K562 (cell line): Measurements from ENCODE around the gene PDE4D. TPM values are rescaled to one million over a fixed set of nuclear protein-coding genes. Genes with fewer than 3 reads are reported as not detected.

Experiments used
- ATAC-seq: fragments of 200-7000 bp; cut with Tn5 transposase; 3 replicates; pipeline ENCODE4 v1.9.1; 2020; ENCODE audit warnings: moderate library complexity
- BruUV-seq: library from RNA; stranded (reverse); fragments of 400-500 nt; replicated peaks from 2 replicates; lab custom pipeline; 2021; lab: Mats Ljungman, UMichigan
- CTCF ChIA-PET: fragments of 300-600 bp; formaldehyde crosslinking; extraction: SDS; loops from one replicate; lab custom pipeline; 2021; ENCODE audit warnings: low intra/inter-chr PET ratio; lab: Yijun Ruan, JAX
- POLR2A ChIA-PET: fragments of 300-600, 350-650 bp; sonication (Branson Sonifier 250); formaldehyde crosslinking; extraction: SDS; loops from one replicate; lab custom pipeline; 2021; ENCODE audit warnings: antibody characterized with exemption, inconsistent platforms; lab: Yijun Ruan, JAX
- DNase-seq, 4 experiments: peaks; one replicate each; pipeline versions ENCODE4 v3.0.0 to v3.0.0-alpha.2; 2011 to 2018; ENCODE audit warnings: low spot score in 3 of 4, mixed read lengths in 3 of 4; ENCODE audit errors: extremely low read depth in 1 of 4
- FAIRE-seq: peaks from 2 replicates; lab custom pipeline; 2011; peaks lifted over from hg19 to GRCh38; lab: Jason Lieb, UNC
- H2AFZ ChIP-seq: 2 replicates; pipeline ENCODE4 v1.6.0; 2011; ENCODE audit warnings: low read depth, low read length, control low read depth, inconsistent platforms
- H3K27ac ChIP-seq: fragments of 200-600 bp; 3 replicates; pipeline ENCODE4 v1.8.0; 2011; ENCODE audit warnings: low read depth, mild to moderate bottlenecking, control low read depth, inconsistent platforms, low read length, moderate library complexity, mixed read lengths; ENCODE audit errors: extremely low read depth
- H3K27me3 ChIP-seq, 2 experiments: fragments of 300-600 bp in 1 of 2; 2 replicates in 1 of 2; 3 replicates in 1 of 2; pipeline versions ENCODE4 v1.6.0 to v1.8.0; 2011; ENCODE audit warnings: inconsistent platforms in 2 of 2, low read length in 2 of 2, mild to moderate bottlenecking in 1 of 2, mixed read lengths in 1 of 2, moderate library complexity in 1 of 2; ENCODE audit not compliant: control insufficient read depth in 2 of 2, insufficient read depth in 2 of 2
- H3K36me3 ChIP-seq: fragments of 300-600 bp; 3 replicates; pipeline ENCODE4 v1.8.0; 2011; ENCODE audit warnings: mild to moderate bottlenecking, low read length, inconsistent platforms; ENCODE audit not compliant: control insufficient read depth, insufficient read depth
- H3K4me1 ChIP-seq, 2 experiments: fragments of 200-600 bp in 1 of 2; replicated peaks in 1 of 2; 2 replicates in 1 of 2; 3 replicates in 1 of 2; pipeline versions ENCODE4 v1.5.1 to v1.8.0; 2011; ENCODE audit warnings: inconsistent platforms in 2 of 2, low read length in 2 of 2, mild to moderate bottlenecking in 1 of 2, mixed read lengths in 1 of 2, moderate library complexity in 1 of 2; ENCODE audit not compliant: control insufficient read depth in 2 of 2, insufficient read depth in 2 of 2
- H3K4me2 ChIP-seq: 2 replicates; pipeline ENCODE4 v1.6.1; 2011; ENCODE audit warnings: low read length, control low read depth, inconsistent platforms, mixed read lengths; ENCODE audit not compliant: insufficient read depth
- H3K4me3 ChIP-seq: fragments of 200-600 bp; sonication (generic), shearing (Covaris generic); 2 replicates; pipeline ENCODE4 v1.5.1; 2016; ENCODE audit warnings: control low read depth, inconsistent platforms
- H3K79me2 ChIP-seq: fragments of 200-600 bp; 3 replicates; pipeline ENCODE4 v1.8.0; 2011; ENCODE audit warnings: low read length, inconsistent platforms; ENCODE audit not compliant: control insufficient read depth, insufficient read depth
- H3K9ac ChIP-seq, 2 experiments: 2 replicates each; pipeline versions ENCODE4 v1.6.0 to v1.6.1; 2011; ENCODE audit warnings: low read depth in 2 of 2, low read length in 2 of 2, control low read depth in 1 of 2, inconsistent platforms in 1 of 2, mild to moderate bottlenecking in 1 of 2, mixed read lengths in 1 of 2; ENCODE audit not compliant: insufficient read depth in 1 of 2
- H3K9me1 ChIP-seq: one replicate; pipeline ENCODE4 v1.6.0; 2011; ENCODE audit warnings: inconsistent platforms, mild to moderate bottlenecking, low read length, moderate library complexity; ENCODE audit not compliant: control insufficient read depth, insufficient read depth
- H3K9me3 ChIP-seq: replicated peaks from 2 replicates; pipeline ENCODE4 v1.5.1; 2011; ENCODE audit warnings: low read depth, low read length, inconsistent platforms; ENCODE audit not compliant: control insufficient read depth, insufficient read depth
- H4K20me1 ChIP-seq: replicated peaks from 2 replicates; pipeline ENCODE4 v1.6.1; 2011; ENCODE audit warnings: low read length, inconsistent platforms, mixed read lengths; ENCODE audit not compliant: control insufficient read depth, insufficient read depth
- CHD1 ChIP-seq: fragments of 200-600 bp; sonication (generic); IDR thresholded peaks from one replicate; pipeline ENCODE4 v1.6.1; 2012; ENCODE audit warnings: mild to moderate bottlenecking, moderate library complexity, low read length, inconsistent platforms
- DNMT1 ChIP-seq: fragments of 450-650 bp; IDR thresholded peaks from 2 replicates; pipeline ENCODE4 v1.6.1; 2016; ENCODE audit warnings: antibody characterized with exemption, mild to moderate bottlenecking
- GATAD2A ChIP-seq: fragments of 450-650 bp; IDR thresholded peaks from 2 replicates; pipeline ENCODE4 v1.6.1; 2017
- KAT7 ChIP-seq: sonication (generic); formaldehyde crosslinking; IDR thresholded peaks from 2 replicates; pipeline ENCODE4 v1.8.0; 2022; ENCODE audit warnings: missing genetic modification reagents, mild to moderate bottlenecking, borderline replicate concordance
- MIER1 ChIP-seq: fragments of 450-650 bp; IDR thresholded peaks from 2 replicates; pipeline ENCODE4 v1.6.1; 2016; ENCODE audit warnings: antibody characterized with exemption, mild to moderate bottlenecking, low read depth
- NFATC3 ChIP-seq: fragments of 450-650 bp; IDR thresholded peaks from 2 replicates; pipeline ENCODE4 v1.6.1; 2017; ENCODE audit warnings: mild to moderate bottlenecking
- NR2F6 ChIP-seq: fragments of 450-650 bp; formaldehyde crosslinking; IDR thresholded peaks from 2 replicates; pipeline ENCODE4 v1.4.0; 2020; ENCODE audit warnings: mild to moderate bottlenecking
- RBM17 ChIP-seq: fragments of 200-400 bp; formaldehyde crosslinking; IDR thresholded peaks from 2 replicates; pipeline ENCODE4 v1.6.1; 2017; ENCODE audit warnings: low read depth, mild to moderate bottlenecking, low read length, borderline replicate concordance
- RNF219 ChIP-seq: fragments of 250-450 bp; sonication (Bioruptor Pico); IDR thresholded peaks from 2 replicates; pipeline ENCODE4 v1.5.0; 2022; ENCODE audit warnings: mild to moderate bottlenecking
- ZNF165 ChIP-seq: fragments of 250-450 bp; sonication (Bioruptor Pico); IDR thresholded peaks from 2 replicates; pipeline ENCODE4 v1.4.0; 2020; ENCODE audit warnings: borderline replicate concordance
- ZSCAN29 ChIP-seq: fragments of 450-650 bp; IDR thresholded peaks from 2 replicates; pipeline ENCODE4 v1.6.1; 2017
- WGBS: fragments of 100-300 bp; shearing (Covaris generic); methylation state at CpG from one replicate; pipeline ENCODE4 v1.1.6; 2016; ENCODE audit warnings: low coverage, mixed read lengths; ENCODE audit not compliant: insufficient coverage; ENCODE audit errors: missing lambda C conversion rate; 5-methylcytosine and 5-hydroxymethylcytosine counted together
- in situ Hi-C: fragments of 300-500 bp; cut with MboI; formaldehyde crosslinking; loops from 4 replicates; pipeline ENCODE4 v1.15.0; 2018; ENCODE audit warnings: inconsistent platforms, mixed read lengths
- intact Hi-C: fragments of 100-400 bp; cut with micrococcal nuclease; formaldehyde crosslinking; loops from 2 replicates; pipeline ENCODE4 v1.14.2; 2022
- polyA plus RNA-seq, 8 experiments: library from polyadenylated mRNA; depleted of rRNA in 4 of 8; stranded (reverse) in 5 of 8; unstranded in 3 of 8; fragments of >200 nt; fragmentation: Nextera tagmentation in 2 of 8; fragmentation: Illumina TruSeq in 1 of 8; extraction: Ambion mirVana in 2 of 8; extraction: Trizol in 1 of 8; gene quantifications; 2 replicates each; pipeline versions ENCODE4 v1.2.1 to v1.2.3, GENCODE V29; 2011 to 2014; ENCODE audit warnings: inconsistent platforms in 1 of 8, missing spikeins in 1 of 8
- total RNA-seq, 7 experiments: library from RNA; depleted of rRNA in 6 of 7; stranded (reverse); fragments of >200 nt in 6 of 7; fragmentation: Illumina TruSeq in 2 of 7; extraction: Trizol in 2 of 7; gene quantifications; 2 replicates each; pipeline versions ENCODE4 v1.2.1 to v1.2.3, GENCODE V29; 2011 to 2021; ENCODE audit warnings: low replicate concordance in 1 of 7

PDE4D gene
- total and polyA plus RNA-seq, 9 of the 15 experiments (the other 6 are each of a cell fraction or from before 2014, with no cell fraction given) = 0.04 to 0.46 (median 0.13) TPM

GRCh38 chr5:59171131-59171530 is 722.4 kb downstream of the PDE4D start:
- TF ChIP-seq NFATC3 (no peak), RBM17 (no peak), GATAD2A (no peak), KAT7 (no peak), ZSCAN29 (no peak), RNF219 (CRISPR knock-in tag) (no peak), MIER1 (no peak), DNMT1 (no peak), ZNF165 (CRISPR knock-in tag) (no peak), NR2F6 (no peak), CHD1 (no peak)
- in situ Hi-C loops (no loop called here), intact Hi-C loops (loop anchor here (10.0 kb wide), 1 partner anchor 136 kb away; no protein-coding TSS in a partner anchor)
- H2AFZ ChIP-seq = no peak overlapping the region
- no peaks in the 10 kb centered on the region for H3K36me3 ChIP-seq
- no peaks in the 10 kb centered on the region for H3K79me2 ChIP-seq
- BruUV-seq = no TSS peak
- H3K9me3 ChIP-seq = no peaks in the 10 kb centered on the region
- H3K27ac ChIP-seq = no peak overlapping the region
- H3K9ac ChIP-seq = no peak overlapping the region
- H3K9me1 ChIP-seq = no peaks in the 10 kb centered on the region
- H3K27me3 ChIP-seq = no peaks in the 10 kb centered on the region
- no peak overlapping the region for H3K4me3 ChIP-seq
- FAIRE-seq (no peak), DNase-seq (no peak), ATAC-seq (no peak)
- H4K20me1 ChIP-seq = no peaks in the 10 kb centered on the region
- CTCF ChIA-PET = no interaction called here
- POLR2A ChIA-PET = no interaction called here
- WGBS = 6% methylated on average over 2 of the region's 2 CpGs
- no peak overlapping the region for H3K4me2 ChIP-seq
- no peaks in the 10 kb centered on the region for H3K4me1 ChIP-seq
